A549 (cell line): Measurements from ENCODE around the gene H6PD. TPM values are rescaled to one million over a fixed set of nuclear protein-coding genes. Genes with fewer than 3 reads are reported as not detected.

Experiments used
- ATAC-seq, 2 experiments: fragments of 200-7000 bp in 1 of 2; fragments of >200 bp in 1 of 2; cut with Nextera tagmentation in 1 of 2; cut with Tn5 transposase in 1 of 2; 3 replicates each; pipeline versions ENCODE4 v1.8.0 to v1.9.1; 2018 to 2020; ENCODE audit warnings: mild to moderate bottlenecking in 1 of 2, moderate library complexity in 1 of 2
- CTCF ChIA-PET: fragments of 300-600 bp; sonication (Branson Sonifier 250); formaldehyde crosslinking; extraction: SDS; loops from one replicate; lab custom pipeline; 2021; ENCODE audit warnings: antibody characterized with exemption, inconsistent platforms; lab: Yijun Ruan, JAX
- POLR2A ChIA-PET: fragments of 350-600 bp; formaldehyde crosslinking; extraction: SDS; loops from one replicate; lab custom pipeline; 2021; ENCODE audit warnings: antibody characterized with exemption, inconsistent platforms; lab: Yijun Ruan, JAX
- DNase-seq, 2 experiments: peaks; one replicate each; pipeline versions ENCODE4 v3.0.0 to v3.0.0-alpha.2; 2011 to 2016; ENCODE audit warnings: low read depth in 1 of 2, low spot score in 1 of 2
- FAIRE-seq: peaks from 2 replicates; lab custom pipeline; 2011; peaks lifted over from hg19 to GRCh38; lab: Jason Lieb, UNC
- H3K27ac ChIP-seq, 2 experiments: fragments of >200 bp; sonication (Bioruptor Twin); formaldehyde crosslinking; 3 replicates each; pipeline ENCODE4 v1.5.1; 2016 to 2017
- H3K4me1 ChIP-seq: fragments of >200 bp; sonication (Bioruptor Twin); formaldehyde crosslinking; 3 replicates; pipeline ENCODE4 v1.6.1; 2016
- H3K4me2 ChIP-seq: fragments of >200 bp; sonication (Bioruptor Twin); formaldehyde crosslinking; 3 replicates; pipeline ENCODE4 v1.6.1; 2016
- H3K4me3 ChIP-seq: fragments of >200 bp; sonication (Bioruptor Twin); formaldehyde crosslinking; 3 replicates; pipeline ENCODE4 v1.5.1; 2016
- H3K9me3 ChIP-seq: fragments of >200 bp; sonication (Bioruptor Twin); formaldehyde crosslinking; 3 replicates; pipeline ENCODE4 v1.6.1; 2016
- BCL3 ChIP-seq: fragments of >200 bp; sonication (Bioruptor Twin); formaldehyde crosslinking; IDR thresholded peaks from 3 replicates; pipeline ENCODE4 v1.6.1; 2016
- BHLHE40 ChIP-seq: IDR thresholded peaks from 2 replicates; pipeline ENCODE4 v1.6.1; 2012; ENCODE audit warnings: low read depth, low read length, inconsistent platforms
- CBX2 ChIP-seq: fragments of 200-600 bp; sonication (generic); IDR thresholded peaks from 2 replicates; pipeline ENCODE4 v1.6.1; 2016; ENCODE audit warnings: low read depth, mild to moderate bottlenecking, borderline replicate concordance
- CBX8 ChIP-seq: fragments of 200-600 bp; sonication (generic); IDR thresholded peaks from 2 replicates; pipeline ENCODE4 v1.6.1; 2016
- CTCF ChIP-seq: fragments of >200 bp; sonication (Bioruptor Twin); formaldehyde crosslinking; IDR thresholded peaks from 3 replicates; pipeline ENCODE4 v1.5.1; 2016
- EHMT2 ChIP-seq: fragments of 200-600 bp; sonication (generic); IDR thresholded peaks from 2 replicates; pipeline ENCODE4 v1.6.1; 2016; ENCODE audit warnings: antibody characterized with exemption, low read depth, mild to moderate bottlenecking, moderate library complexity
- ELK1 ChIP-seq: fragments of 150-350 bp; IDR thresholded peaks from 2 replicates; pipeline ENCODE4 v1.6.1; 2014; ENCODE audit warnings: low read depth, mild to moderate bottlenecking, low read length
- HMGXB4 ChIP-seq: fragments of 250-450 bp; sonication (Bioruptor Pico); IDR thresholded peaks from 2 replicates; pipeline ENCODE4 v1.5.0; 2021; ENCODE audit warnings: mild to moderate bottlenecking, moderate library complexity, borderline replicate concordance
- KDM1A ChIP-seq: fragments of 200-600 bp; sonication (generic); IDR thresholded peaks from 2 replicates; pipeline ENCODE4 v1.6.1; 2016; ENCODE audit warnings: low read depth, mild to moderate bottlenecking
- MAX ChIP-seq: IDR thresholded peaks from 2 replicates; pipeline ENCODE4 v1.6.1; 2012
- NFE2L2 ChIP-seq: fragments of 150-350 bp; conservative IDR thresholded peaks from 2 replicates; pipeline ENCODE4 v1.6.1; 2014; ENCODE audit warnings: low read length
- NR3C1 ChIP-seq: fragments of >200 bp; sonication (Bioruptor Twin); formaldehyde crosslinking; IDR thresholded peaks from 3 replicates; pipeline ENCODE4 v1.6.1; 2017
- POLR2A ChIP-seq: IDR thresholded peaks from 2 replicates; pipeline ENCODE4 v1.6.1; 2012; ENCODE audit warnings: mild to moderate bottlenecking, low read length
- RARB ChIP-seq: fragments of 250-450 bp; sonication (Bioruptor Pico); IDR thresholded peaks from 2 replicates; pipeline ENCODE4 v1.8.0; 2021; ENCODE audit warnings: mild to moderate bottlenecking, moderate library complexity
- RCOR1 ChIP-seq: fragments of 150-350 bp; IDR thresholded peaks from 2 replicates; pipeline ENCODE4 v1.6.1; 2014; ENCODE audit warnings: antibody characterized with exemption, low read length, low read depth
- REST ChIP-seq: fragments of 200-600 bp; sonication (generic); IDR thresholded peaks from 2 replicates; pipeline ENCODE4 v1.6.1; 2016; ENCODE audit warnings: antibody characterized with exemption, mild to moderate bottlenecking, moderate library complexity
- RNF2 ChIP-seq: fragments of 200-600 bp; sonication (generic); IDR thresholded peaks from 2 replicates; pipeline ENCODE4 v1.6.1; 2016; ENCODE audit warnings: low read depth, mild to moderate bottlenecking, antibody characterized with exemption, moderate library complexity, borderline replicate concordance
- SMC3 ChIP-seq: fragments of >200 bp; sonication (Bioruptor Twin); formaldehyde crosslinking; IDR thresholded peaks from 3 replicates; pipeline ENCODE4 v1.6.1; 2018; ENCODE audit warnings: inconsistent platforms
- TFCP2L1 ChIP-seq: fragments of 250-450 bp; sonication (Bioruptor Pico); IDR thresholded peaks from 2 replicates; pipeline ENCODE4 v1.5.0; 2021; ENCODE audit warnings: mild to moderate bottlenecking
- TP53 ChIP-seq: fragments of 250-450 bp; sonication (Bioruptor Pico); IDR thresholded peaks from 2 replicates; pipeline ENCODE4 v1.5.0; 2021; ENCODE audit warnings: mild to moderate bottlenecking, moderate library complexity
- WGBS: methylation state at CpG from one replicate; pipeline ENCODE4 v1.1.6; 2017; ENCODE audit errors: missing lambda C conversion rate; 5-methylcytosine and 5-hydroxymethylcytosine counted together
- polyA plus RNA-seq, 4 experiments: library from polyadenylated mRNA; depleted of rRNA in 3 of 4; stranded (reverse); fragments of >200 nt; fragmentation: RNase III in 1 of 4; extraction: RNeasy Plus Mini Kit Qiagen cat#74134 plus additional on column Dnase treatment in 1 of 4; gene quantifications; 2 replicates in 3 of 4; 3 replicates in 1 of 4; pipeline ENCODE4 v1.2.3, GENCODE V29; 2011 to 2017

H6PD gene
- polyA plus RNA-seq, 2 of the 4 experiments (the other 2 are of a cell fraction) = 6.0 to 7.9 TPM

GRCh38 chr1:9235560-9235959 lies 986 bp downstream of the H6PD start (continued):
- TF ChIP-seq REST (no peak), ELK1 (no peak), BHLHE40 (no peak), CBX2 (no peak), HMGXB4 (no peak)
- TF ChIP-seq, all 56 proteins: peak for 0

- ChIA-PET CTCF (interaction anchor here (1.7 kb wide), 1 partner anchor 127 kb away, joined by 5 read pairs; no protein-coding TSS in a partner anchor), POLR2A (no interaction called here)
- no peak overlapping the region for H3K4me3 ChIP-seq
- 90% methylated on average over 6 of the region's 6 CpGs for WGBS
- DNase-seq (no peak), FAIRE-seq (no peak), ATAC-seq (no peak)
- no peak overlapping the region for H3K4me2 ChIP-seq
- TF ChIP-seq TFCP2L1 (CRISPR knock-in tag) = no peak
- no peak for TF ChIP-seq NFE2L2
- no peak for TF ChIP-seq BCL3
- no peak for TF ChIP-seq EHMT2
- TF ChIP-seq TP53 = no peak
- TF ChIP-seq POLR2A = no peak
- no peak for TF ChIP-seq SMC3
- TF ChIP-seq CTCF = no peak
- TF ChIP-seq MAX = no peak
- no peak for TF ChIP-seq CBX8
- no peak for TF ChIP-seq CBX2
- TF ChIP-seq RCOR1 = no peak
- no peak for TF ChIP-seq RNF2
- TF ChIP-seq RARB (CRISPR knock-in tag) = no peak
- no peak for TF ChIP-seq NR3C1
- TF ChIP-seq KDM1A = no peak
- no peaks in the 10 kb centered on the region for H3K9me3 ChIP-seq
- H3K27ac ChIP-seq = no peak overlapping the region
- H3K4me1 ChIP-seq = peaks cover 23% of the 10 kb centered on the region
Observed at GRCh38 chr1:9238134-9238533, 3.6 kb downstream of the H6PD start.
